ENCODE data around the gene TDRD15.
A peak's percentile ranks its signal among the peaks of the same experiment; 100 is the strongest.
"Not testable (repeated sequence)": the region's sequence is repeated elsewhere in the genome, so short reads cannot be mapped to it uniquely, and the experiment has no call there.

Gene TDRD15

GRCh38 chr2:21123473-21124393 lies at the start of gene TDRD15:
TDRD15 (plus strand) TSS chr2:21123968; CDS start chr2:21137468, 13,500 bp downstream.
- no peak for DNase-seq (ENCODE audit: low spot score)

- no peak for DNase-seq (ENCODE audit: low spot score)
Measured at GRCh38 chr2:21078296-21078695, 45.5 kb upstream of the TDRD15 start.

- no peak for DNase-seq (ENCODE audit: low spot score)
Measured at GRCh38 chr2:21083482-21083881, 40.3 kb upstream of the TDRD15 start.

- DNase-seq (ENCODE audit: low spot score): no peak
Measured at GRCh38 chr2:21084401-21084800, 39.4 kb upstream of the TDRD15 start.

- DNase-seq (ENCODE audit: low spot score): no peak
Measured at GRCh38 chr2:21092308-21092869, 31.4 kb upstream of the TDRD15 start.

- no peak for DNase-seq (ENCODE audit: low spot score)
Measured at GRCh38 chr2:21095178-21095577, 28.6 kb upstream of the TDRD15 start.

- no peak for DNase-seq (ENCODE audit: low spot score)
Measured at GRCh38 chr2:21095714-21096113, 28.1 kb upstream of the TDRD15 start.

- no peak for DNase-seq (ENCODE audit: low spot score)
Measured at GRCh38 chr2:21096458-21096857, 27.3 kb upstream of the TDRD15 start.

- no peak for DNase-seq (ENCODE audit: low spot score)
Measured at GRCh38 chr2:21097331-21097730, 26.4 kb upstream of the TDRD15 start.

- DNase-seq (ENCODE audit: low spot score): no peak
Measured at GRCh38 chr2:21098294-21098693, 25.5 kb upstream of the TDRD15 start.

- no peak for DNase-seq (ENCODE audit: low spot score)
Measured at GRCh38 chr2:21099281-21099907, 24.4 kb upstream of the TDRD15 start.

GRCh38 chr2:21101514-21102155 lies 22.1 kb upstream of the TDRD15 start:
- DNase-seq (ENCODE audit: low spot score): not testable (repeated sequence)

GRCh38 chr2:21102356-21102755 lies 21.4 kb upstream of the TDRD15 start:
- DNase-seq (ENCODE audit: low spot score): no peak

- no peak for DNase-seq (ENCODE audit: low spot score)
Measured at GRCh38 chr2:21103274-21103891, 20.4 kb upstream of the TDRD15 start.

GRCh38 chr2:21104030-21104660 lies 19.6 kb upstream of the TDRD15 start:
- no peak for DNase-seq (ENCODE audit: low spot score)

GRCh38 chr2:21111012-21111411 lies 12.8 kb upstream of the TDRD15 start:
- no peak for DNase-seq (ENCODE audit: low spot score)

GRCh38 chr2:21117688-21118087 lies 6.1 kb upstream of the TDRD15 start:
- DNase-seq (ENCODE audit: low spot score): no peak

GRCh38 chr2:21118302-21118920 lies 5.4 kb upstream of the TDRD15 start:
- peak; percentile 21 for DNase-seq (ENCODE audit: low spot score)

GRCh38 chr2:21131861-21132260 lies 8.1 kb downstream of the TDRD15 start:
- no peak for DNase-seq (ENCODE audit: low spot score)

GRCh38 chr2:21135585-21135984 lies 11.8 kb downstream of the TDRD15 start:
- no peak for DNase-seq (ENCODE audit: low spot score)

- no peak for DNase-seq (ENCODE audit: low spot score)
Measured at GRCh38 chr2:21142149-21142548, 18.4 kb downstream of the TDRD15 start.
